SK-N-SH (cell line): ENCODE data around the gene CCNL2.

Source experiments
- CTCF ChIP-seq: fragments of 200-600 bp; sonication (generic); IDR thresholded peaks from 2 replicates; pipeline ENCODE4 v1.6.1; 2017; ENCODE audit warnings: antibody characterized with exemption, mild to moderate bottlenecking, moderate library complexity
- POLR2AphosphoS5 ChIP-seq: IDR thresholded peaks from 2 replicates; pipeline ENCODE4 v1.6.1; 2012; ENCODE audit warnings: low read depth, low read length
- RXRA ChIP-seq: IDR thresholded peaks from 2 replicates; pipeline ENCODE4 v1.4.0; 2012; ENCODE audit warnings: low read depth, mild to moderate bottlenecking, borderline replicate concordance

- TF ChIP-seq CTCF: no peak
- no peak for TF ChIP-seq POLR2AphosphoS5
- no peak for TF ChIP-seq RXRA
Observed at GRCh38 chr1:1422465-1423244, 23.5 kb upstream of the CCNL2 start.
